Hair follicular keratinocyte (primary cell): ENCODE results near the gene SVOP. TPM values are rescaled to one million over a fixed set of nuclear protein-coding genes. Genes with fewer than 3 reads are reported as not detected.

ENCODE experiments used
- total RNA-seq: library from RNA; depleted of rRNA; stranded (reverse); fragments of >200 nt; gene quantifications from 2 replicates; pipeline ENCODE4 v1.2.3, GENCODE V29; 2015

SVOP gene, protein sequence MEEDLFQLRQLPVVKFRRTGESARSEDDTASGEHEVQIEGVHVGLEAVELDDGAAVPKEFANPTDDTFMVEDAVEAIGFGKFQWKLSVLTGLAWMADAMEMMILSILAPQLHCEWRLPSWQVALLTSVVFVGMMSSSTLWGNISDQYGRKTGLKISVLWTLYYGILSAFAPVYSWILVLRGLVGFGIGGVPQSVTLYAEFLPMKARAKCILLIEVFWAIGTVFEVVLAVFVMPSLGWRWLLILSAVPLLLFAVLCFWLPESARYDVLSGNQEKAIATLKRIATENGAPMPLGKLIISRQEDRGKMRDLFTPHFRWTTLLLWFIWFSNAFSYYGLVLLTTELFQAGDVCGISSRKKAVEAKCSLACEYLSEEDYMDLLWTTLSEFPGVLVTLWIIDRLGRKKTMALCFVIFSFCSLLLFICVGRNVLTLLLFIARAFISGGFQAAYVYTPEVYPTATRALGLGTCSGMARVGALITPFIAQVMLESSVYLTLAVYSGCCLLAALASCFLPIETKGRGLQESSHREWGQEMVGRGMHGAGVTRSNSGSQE
- not detected in 2 replicates for total RNA-seq

DNA sequence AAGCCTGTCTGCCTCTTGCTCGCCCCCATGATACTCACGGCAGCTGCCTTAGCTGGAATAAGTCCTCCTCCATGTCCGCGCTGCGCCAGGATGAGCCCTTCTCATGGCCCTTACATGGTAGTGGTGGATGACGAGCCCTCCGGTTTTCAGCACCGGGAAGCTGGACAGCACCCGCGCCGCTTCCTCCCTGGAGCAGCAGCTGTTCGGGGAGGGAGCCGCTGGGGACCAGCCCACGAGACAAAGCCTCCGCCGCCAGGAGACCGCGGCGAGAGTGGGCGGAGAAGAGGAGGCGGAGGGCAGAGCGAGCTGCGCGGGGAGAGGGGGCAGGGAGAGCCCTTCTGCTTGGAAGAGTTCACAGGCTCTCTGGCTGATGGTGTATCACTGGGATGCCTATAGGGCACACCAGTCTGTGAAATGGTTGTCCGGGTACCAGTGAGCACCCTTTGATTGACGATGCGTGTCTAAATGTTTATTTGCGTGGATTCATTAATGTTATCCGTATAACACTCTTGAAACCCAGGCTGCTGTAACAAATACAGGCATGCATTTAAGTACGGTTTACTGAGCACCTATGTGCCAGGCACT lies at the start of gene SVOP:
Gene SVOP (minus strand): TSS at position 273 of the 585 bp plus-strand sequence. CDS start 200 bp downstream, at position 73.

DNA sequence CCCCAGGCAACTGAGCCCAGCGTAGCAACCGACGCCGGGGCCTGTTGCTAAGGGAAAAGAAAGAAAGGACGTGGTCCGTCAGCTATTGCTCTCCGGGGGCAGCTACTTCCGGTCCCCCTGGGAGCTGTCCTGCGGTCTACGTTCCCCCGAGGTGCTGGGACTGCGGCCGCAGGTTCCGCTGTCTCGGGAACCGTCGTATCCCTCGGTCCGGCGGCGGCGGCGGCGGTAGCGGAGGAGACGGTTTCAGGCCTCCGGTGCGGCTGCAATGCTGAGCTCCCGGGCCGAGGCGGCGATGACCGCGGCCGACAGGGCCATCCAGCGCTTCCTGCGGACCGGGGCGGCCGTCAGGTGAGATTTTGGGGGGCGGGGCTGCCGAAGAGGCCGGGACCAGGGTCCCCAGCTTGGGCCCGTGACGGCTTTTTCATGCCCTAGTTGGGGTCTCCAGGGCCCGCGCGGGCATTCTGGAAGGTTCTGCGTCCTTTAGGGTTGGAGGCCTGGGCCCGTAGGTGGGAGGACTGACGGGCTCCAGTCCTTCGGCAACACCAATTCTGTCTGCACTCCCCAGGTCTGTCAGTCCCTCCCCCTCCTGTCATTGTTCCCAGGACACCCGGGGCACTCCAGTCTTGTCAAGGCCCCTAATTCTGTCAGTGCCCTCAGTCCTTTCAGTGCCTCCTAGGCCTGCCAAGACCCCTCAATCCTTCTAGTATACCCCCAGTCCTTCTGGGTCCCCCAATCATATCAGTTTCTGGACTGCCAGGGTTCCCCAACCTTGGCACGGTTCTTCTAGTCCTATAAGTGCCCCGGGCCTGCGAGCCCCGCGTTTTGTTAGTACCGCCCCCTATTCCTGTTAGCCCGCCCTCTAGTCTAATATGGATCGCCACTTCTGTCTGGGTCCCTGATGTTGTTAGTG lies 31.8 kb upstream of the SVOP start, which contains the start of gene USP30:
Gene USP30 (plus strand): TSS at position 163 of the 910 bp plus-strand sequence. CDS start 103 bp downstream, at position 266.

DNA sequence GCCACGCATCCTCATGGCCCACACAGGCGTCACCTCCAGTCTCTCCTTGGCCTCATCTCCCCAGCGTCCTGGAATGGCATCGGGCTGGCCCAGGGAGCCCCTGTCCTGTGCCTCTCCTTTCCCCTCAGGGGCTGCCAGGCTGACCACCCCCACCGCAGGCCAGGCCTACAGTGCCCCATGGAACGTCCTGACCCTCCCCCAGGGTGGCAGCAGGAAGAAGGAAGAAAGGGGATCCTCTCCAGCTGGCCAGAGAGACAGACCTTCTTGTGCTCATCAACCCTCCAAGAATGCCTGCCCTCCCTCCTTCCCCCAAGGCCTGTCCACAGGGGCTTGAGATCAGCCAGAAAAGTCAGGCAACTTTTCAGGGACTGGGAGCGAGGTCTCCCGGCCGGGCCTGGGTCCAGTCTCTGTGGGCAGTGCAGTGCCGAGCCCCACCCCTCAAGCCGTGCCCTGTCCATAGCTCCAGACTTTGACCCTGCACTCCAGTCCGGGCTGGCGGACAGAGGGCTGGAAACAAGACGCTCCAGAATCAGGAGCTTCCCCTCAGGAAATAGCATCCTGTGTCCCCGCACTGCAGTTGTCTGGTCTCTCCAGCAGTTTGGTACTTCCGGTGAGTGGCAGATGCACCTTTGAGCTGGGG lies 141.1 kb downstream of the SVOP start, which contains the start of gene DAO:
Gene DAO (plus strand): TSS at position 478 of the 640 bp plus-strand sequence. CDS start 4,915 bp downstream, outside the sequence.

Other genes starting within 250 kb of the SVOP start
- 19.0 and 24.3 TPM in 2 replicates for gene SSH1, start 163.5 kb downstream of the SVOP start, total RNA-seq
- gene DAO, start 141.0 kb downstream of the SVOP start, total RNA-seq = not detected in 2 replicates
- gene USP30, start 31.5 kb upstream of the SVOP start, total RNA-seq = 4.5 and 5.3 TPM in 2 replicates
- 22.8 and 33.6 TPM in 2 replicates for gene ALKBH2, start 72.4 kb upstream of the SVOP start, total RNA-seq
- gene UNG, start 76.5 kb upstream of the SVOP start, total RNA-seq = 37.8 and 111 TPM in 2 replicates
- 0.55 and 1.0 TPM in 2 replicates for gene ACACB, start 95.5 kb upstream of the SVOP start, total RNA-seq